H9 (cell line): ENCODE measurements around the gene TIAM1. TPM values are rescaled to one million over a fixed set of nuclear protein-coding genes. Genes with fewer than 3 reads are reported as not detected.

Experiments used
- DNase-seq: peaks from one replicate; pipeline ENCODE4 v3.0.0-alpha.2; 2017
- H2AFZ ChIP-seq: one replicate; pipeline ENCODE4 v1.6.1; 2013; ENCODE audit warnings: mild to moderate bottlenecking, low read length, control low read depth, moderate library complexity
- H2AK5ac ChIP-seq: 2 replicates; pipeline ENCODE4 v1.6.1; 2013; ENCODE audit warnings: low read length, control low read depth, mixed read lengths; ENCODE audit not compliant: insufficient read length
- H2BK120ac ChIP-seq: one replicate; pipeline ENCODE4 v1.6.1; 2013; ENCODE audit warnings: low read depth, mild to moderate bottlenecking, low read length, control low read depth, inconsistent platforms; ENCODE audit not compliant: poor library complexity, severe bottlenecking
- H2BK12ac ChIP-seq: 2 replicates; pipeline ENCODE4 v1.6.1; 2013; ENCODE audit warnings: low read length, control low read depth, mixed read lengths, low read depth; ENCODE audit not compliant: insufficient read length
- H2BK15ac ChIP-seq: 2 replicates; pipeline ENCODE4 v1.6.1; 2013; ENCODE audit warnings: low read depth, low read length, control low read depth
- H2BK20ac ChIP-seq: one replicate; pipeline ENCODE4 v1.6.1; 2013; ENCODE audit warnings: low read depth, mild to moderate bottlenecking, low read length, control low read depth, inconsistent platforms; ENCODE audit not compliant: poor library complexity, severe bottlenecking
- H2BK5ac ChIP-seq: 2 replicates; pipeline ENCODE4 v1.6.1; 2013; ENCODE audit warnings: low read length, control low read depth, mixed read lengths; ENCODE audit not compliant: insufficient read length
- H3K14ac ChIP-seq: 2 replicates; pipeline ENCODE4 v1.6.1; 2013; ENCODE audit warnings: low read length, control low read depth; ENCODE audit not compliant: insufficient read depth
- H3K18ac ChIP-seq: 2 replicates; pipeline ENCODE4 v1.6.1; 2013; ENCODE audit warnings: low read depth, mild to moderate bottlenecking, mixed read lengths, low read length, control low read depth; ENCODE audit not compliant: insufficient read length
- H3K23ac ChIP-seq: 2 replicates; pipeline ENCODE4 v1.6.1; 2013; ENCODE audit warnings: low read length, control low read depth, mixed read lengths, low read depth; ENCODE audit not compliant: insufficient read length
- H3K23me2 ChIP-seq: 2 replicates; pipeline ENCODE4 v1.6.1; 2013; ENCODE audit warnings: low read depth, mild to moderate bottlenecking, mixed read lengths, low read length, control low read depth; ENCODE audit not compliant: insufficient read length, poor library complexity, severe bottlenecking
- H3K27ac ChIP-seq: 2 replicates; pipeline ENCODE4 v1.5.1; 2013; ENCODE audit warnings: low read length, control low read depth, mixed read lengths, low read depth; ENCODE audit not compliant: insufficient read length
- H3K27me3 ChIP-seq: 2 replicates; pipeline ENCODE4 v1.6.1; 2013; ENCODE audit warnings: low read length, control low read depth, inconsistent platforms; ENCODE audit not compliant: insufficient read depth
- H3K4ac ChIP-seq: 2 replicates; pipeline ENCODE4 v1.6.1; 2013; ENCODE audit warnings: low read depth, mild to moderate bottlenecking, control low read depth, inconsistent platforms, low read length, moderate library complexity
- H3K4me1 ChIP-seq: 2 replicates; pipeline ENCODE4 v1.6.1; 2013; ENCODE audit warnings: low read length, control low read depth, inconsistent platforms; ENCODE audit not compliant: insufficient read depth
- H3K4me2 ChIP-seq: 2 replicates; pipeline ENCODE4 v1.6.1; 2013; ENCODE audit warnings: low read length, control low read depth, mixed read lengths; ENCODE audit not compliant: insufficient read length, insufficient read depth
- H3K56ac ChIP-seq: 2 replicates; pipeline ENCODE4 v1.6.1; 2013; ENCODE audit warnings: low read depth, mild to moderate bottlenecking, mixed read lengths, low read length, control low read depth; ENCODE audit not compliant: insufficient read length
- H3K79me1 ChIP-seq: 2 replicates; pipeline ENCODE4 v1.6.1; 2013; ENCODE audit warnings: low read depth, mild to moderate bottlenecking, moderate library complexity, low read length, control low read depth, inconsistent platforms; ENCODE audit not compliant: insufficient read depth, poor library complexity, severe bottlenecking
- H3K79me2 ChIP-seq: 2 replicates; pipeline ENCODE4 v1.6.1; 2013; ENCODE audit warnings: low read length, control low read depth, inconsistent platforms; ENCODE audit not compliant: insufficient read depth
- H3K9ac ChIP-seq: 2 replicates; pipeline ENCODE4 v1.6.1; 2013; ENCODE audit warnings: low read length, control low read depth, mixed read lengths; ENCODE audit not compliant: insufficient read length; ENCODE audit errors: extremely low read depth
- H3K9me3 ChIP-seq: one replicate; pipeline ENCODE4 v1.6.1; 2013; ENCODE audit warnings: low read depth, low read length, inconsistent platforms; ENCODE audit not compliant: control insufficient read depth
- H3T11ph ChIP-seq: one replicate; pipeline ENCODE4 v1.6.1; 2013; ENCODE audit warnings: mild to moderate bottlenecking, low read length, control low read depth, inconsistent platforms
- H4K20me1 ChIP-seq: one replicate; pipeline ENCODE4 v1.6.1; 2013; ENCODE audit not compliant: control insufficient read depth, insufficient read length, insufficient read depth
- H4K5ac ChIP-seq: 2 replicates; pipeline ENCODE4 v1.6.1; 2013; ENCODE audit warnings: low read depth, mild to moderate bottlenecking, mixed read lengths, low read length, control low read depth; ENCODE audit not compliant: insufficient read length
- H4K8ac ChIP-seq: replicated peaks from 2 replicates; pipeline ENCODE4 v1.6.1; 2013; ENCODE audit warnings: low read length, control low read depth, mixed read lengths, low read depth; ENCODE audit not compliant: insufficient read length
- H4K91ac ChIP-seq: 2 replicates; pipeline ENCODE4 v1.6.1; 2013; ENCODE audit warnings: low read depth, mild to moderate bottlenecking, moderate library complexity, mixed read lengths, low read length, control low read depth; ENCODE audit not compliant: insufficient read length
- H3K27ac Mint-ChIP-seq, 3 experiments: 2 replicates in 2 of 3; 3 replicates in 1 of 3; pipeline ENCODE4 v1.8.0; 2020 to 2021; ENCODE audit warnings: mixed read lengths in 3 of 3, mild to moderate bottlenecking in 1 of 3, moderate library complexity in 1 of 3
- H3K27me3 Mint-ChIP-seq: 2 replicates; pipeline ENCODE4 v1.8.0; 2021; ENCODE audit warnings: low read depth, mild to moderate bottlenecking, moderate library complexity, mixed read lengths
- H3K36me3 Mint-ChIP-seq, 3 experiments: 2 replicates in 2 of 3; 3 replicates in 1 of 3; pipeline ENCODE4 v1.8.0; 2020 to 2021; ENCODE audit warnings: low read depth in 3 of 3, mixed read lengths in 3 of 3; ENCODE audit not compliant: insufficient read depth in 1 of 3
- H3K4me1 Mint-ChIP-seq, 2 experiments: 2 replicates each; pipeline ENCODE4 v1.8.0; 2020; ENCODE audit warnings: mixed read lengths in 2 of 2
- H3K4me3 Mint-ChIP-seq, 2 experiments: 2 replicates in 1 of 2; 3 replicates in 1 of 2; pipeline ENCODE4 v1.8.0; 2020 to 2021; ENCODE audit warnings: mild to moderate bottlenecking in 2 of 2, mixed read lengths in 2 of 2, moderate library complexity in 1 of 2
- H3K9me3 Mint-ChIP-seq, 2 experiments: 2 replicates in 1 of 2; 3 replicates in 1 of 2; pipeline ENCODE4 v1.8.0; 2020; ENCODE audit warnings: mild to moderate bottlenecking in 2 of 2, mixed read lengths in 2 of 2, moderate library complexity in 1 of 2
- WGBS: extraction: QIAGEN DNeasy Blood & Tissue Kit; methylation state at CpG from one replicate; pipeline ENCODE4 v1.1.7; 2013; ENCODE audit warnings: missing lambda C conversion rate, low lambda C conversion rate, mixed read lengths; ENCODE audit not compliant: insufficient read length; ENCODE audit errors: extremely low coverage; 5-methylcytosine and 5-hydroxymethylcytosine counted together
- total RNA-seq: library from RNA; stranded (reverse); gene quantifications from 2 replicates; pipeline ENCODE4 v1.2.1, GENCODE V29; 2021
- TF ChIP-seq, protein P1 (sequence below): fragments of 200-600 bp; sonication (generic); conservative IDR thresholded peaks from 3 replicates; pipeline ENCODE4 v1.8.0; 2021; ENCODE audit warnings: antibody characterized with exemption, mild to moderate bottlenecking

The TIAM1 gene
- total RNA-seq, 1 experiment from 2014 or later: 23.1 TPM

DNA sequence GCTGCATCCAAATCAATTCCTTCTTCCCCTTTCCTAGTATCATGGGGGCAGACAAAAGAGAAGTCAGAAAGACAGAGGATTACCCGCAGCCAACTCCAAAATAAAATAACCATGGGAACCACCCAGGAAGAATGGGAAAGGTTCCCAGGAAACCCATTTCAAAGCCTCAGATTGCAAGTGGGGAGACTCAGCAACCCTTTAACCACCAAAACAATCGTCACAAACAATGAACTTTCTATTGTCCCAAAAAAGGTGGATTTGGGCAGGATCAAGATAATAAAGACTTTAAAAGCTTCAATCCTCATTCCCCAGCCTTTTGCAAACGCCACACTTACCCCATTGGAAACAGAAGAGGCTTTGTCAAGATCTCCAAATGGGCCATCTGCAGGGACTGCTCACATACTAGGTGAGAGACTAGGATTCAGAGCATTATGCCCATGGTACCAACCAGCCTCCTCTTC lies 5.1 kb downstream of the TIAM1 start:
- no peak overlapping the region for H3K27ac ChIP-seq
- TF ChIP-seq, protein P1, sequence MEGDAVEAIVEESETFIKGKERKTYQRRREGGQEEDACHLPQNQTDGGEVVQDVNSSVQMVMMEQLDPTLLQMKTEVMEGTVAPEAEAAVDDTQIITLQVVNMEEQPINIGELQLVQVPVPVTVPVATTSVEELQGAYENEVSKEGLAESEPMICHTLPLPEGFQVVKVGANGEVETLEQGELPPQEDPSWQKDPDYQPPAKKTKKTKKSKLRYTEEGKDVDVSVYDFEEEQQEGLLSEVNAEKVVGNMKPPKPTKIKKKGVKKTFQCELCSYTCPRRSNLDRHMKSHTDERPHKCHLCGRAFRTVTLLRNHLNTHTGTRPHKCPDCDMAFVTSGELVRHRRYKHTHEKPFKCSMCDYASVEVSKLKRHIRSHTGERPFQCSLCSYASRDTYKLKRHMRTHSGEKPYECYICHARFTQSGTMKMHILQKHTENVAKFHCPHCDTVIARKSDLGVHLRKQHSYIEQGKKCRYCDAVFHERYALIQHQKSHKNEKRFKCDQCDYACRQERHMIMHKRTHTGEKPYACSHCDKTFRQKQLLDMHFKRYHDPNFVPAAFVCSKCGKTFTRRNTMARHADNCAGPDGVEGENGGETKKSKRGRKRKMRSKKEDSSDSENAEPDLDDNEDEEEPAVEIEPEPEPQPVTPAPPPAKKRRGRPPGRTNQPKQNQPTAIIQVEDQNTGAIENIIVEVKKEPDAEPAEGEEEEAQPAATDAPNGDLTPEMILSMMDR: no peak
- H2BK5ac ChIP-seq: no peak overlapping the region
- no peak overlapping the region for H2BK120ac ChIP-seq
- no peak overlapping the region for H3K56ac ChIP-seq
- H3K36me3 Mint-ChIP-seq: peaks cover 0 to 3% (median 3%) of the 10 kb centered on the region in 3 experiments; a peak in 3 of 7 replicates
- H3K27me3 ChIP-seq: no peaks in the 10 kb centered on the region
- H3K4me1 ChIP-seq: peaks cover 3% of the 10 kb centered on the region; the same call in 1 of the 2 replicates
- H3K18ac ChIP-seq: no peak overlapping the region
- H2BK20ac ChIP-seq: no peak overlapping the region
- no peak for DNase-seq
- H3K9me3 Mint-ChIP-seq: no peaks in the 10 kb centered on the region
- H3K4me2 ChIP-seq: no peak overlapping the region
- H3K4me3 Mint-ChIP-seq: no peak overlapping the region
- peak overlapping the region; percentile 37 to 78 (median 68); a peak in 3 of 7 replicates for H3K27ac Mint-ChIP-seq
- H3K79me2 ChIP-seq: no peaks in the 10 kb centered on the region
- H4K20me1 ChIP-seq: no peaks in the 10 kb centered on the region
- no peaks in the 10 kb centered on the region for H3K9me3 ChIP-seq
- H3K4ac ChIP-seq: no peak overlapping the region
- H3K27me3 Mint-ChIP-seq: peaks cover 12% of the 10 kb centered on the region
- no peaks in the 10 kb centered on the region for H3K79me1 ChIP-seq
- H4K8ac ChIP-seq: no peak overlapping the region
- H4K5ac ChIP-seq: no peak overlapping the region
- H2BK15ac ChIP-seq: no peak overlapping the region
- H3K9ac ChIP-seq: no peak overlapping the region
- WGBS: no CpG with 5 or more reads among the region's 3 CpGs
- H2BK12ac ChIP-seq: no peak overlapping the region
- H3K23ac ChIP-seq: no peak overlapping the region
- H4K91ac ChIP-seq: no peak overlapping the region
- no peak overlapping the region for H2AK5ac ChIP-seq
- no peak overlapping the region; the same call in 1 of the 2 replicates for H3K14ac ChIP-seq
- H3T11ph ChIP-seq: no peak overlapping the region
- H3K23me2 ChIP-seq: peaks cover 9% of the 10 kb centered on the region
- H3K4me1 Mint-ChIP-seq: peaks cover 35 to 47% of the 10 kb centered on the region in 2 experiments
- no peak overlapping the region for H2AFZ ChIP-seq
